HepG2 (cell line): ENCODE results near the gene ALMS1. TPM values are rescaled to one million over a fixed set of nuclear protein-coding genes. Genes with fewer than 3 reads are reported as not detected.

ENCODE experiments used
- ARNT ChIP-seq: fragments of 450-650 bp; IDR thresholded peaks from 2 replicates; pipeline ENCODE4 v1.6.1; 2017
- ARNT2 ChIP-seq: sonication (generic); formaldehyde crosslinking; IDR thresholded peaks from 2 replicates; pipeline ENCODE4 v1.8.0; 2022; ENCODE audit warnings: mild to moderate bottlenecking, low read depth, missing genetic modification reagents, moderate library complexity
- ELF4 ChIP-seq: sonication (generic); formaldehyde crosslinking; IDR thresholded peaks from 2 replicates; pipeline ENCODE4 v1.5.0; 2020; ENCODE audit warnings: missing genetic modification reagents, mild to moderate bottlenecking, moderate library complexity, borderline replicate concordance
- HDAC2 ChIP-seq: sonication (generic); formaldehyde crosslinking; IDR thresholded peaks from 2 replicates; pipeline ENCODE4 v1.4.0; 2020; ENCODE audit warnings: missing genetic modification reagents
- HIVEP1 ChIP-seq: sonication (generic); formaldehyde crosslinking; IDR thresholded peaks from 2 replicates; pipeline ENCODE4 v1.4.0; 2020; ENCODE audit warnings: mild to moderate bottlenecking, missing genetic modification reagents
- IRF1 ChIP-seq: sonication (generic); formaldehyde crosslinking; IDR thresholded peaks from 2 replicates; pipeline ENCODE4 v1.4.0; 2020; ENCODE audit warnings: low read depth, mild to moderate bottlenecking, missing genetic modification reagents
- KAT8 ChIP-seq: IDR thresholded peaks from 2 replicates; pipeline ENCODE4 v1.6.1; 2016; ENCODE audit warnings: missing genetic modification reagents, missing compliant biosample characterization
- NCOA5 ChIP-seq: sonication (generic); formaldehyde crosslinking; IDR thresholded peaks from 2 replicates; pipeline ENCODE4 v1.4.0; 2020; ENCODE audit warnings: missing genetic modification reagents
- NONO ChIP-seq, 2 experiments: fragments of 450-650 bp in 1 of 2; sonication (generic) in 1 of 2; formaldehyde crosslinking in 1 of 2; IDR thresholded peaks in 1 of 2; conservative IDR thresholded peaks in 1 of 2; 2 replicates each; pipeline versions ENCODE4 v1.6.1 to v1.8.0; 2017 to 2022; ENCODE audit warnings: mild to moderate bottlenecking in 1 of 2, missing genetic modification reagents in 1 of 2, moderate library complexity in 1 of 2
- PHF20 ChIP-seq: sonication (generic); formaldehyde crosslinking; IDR thresholded peaks from 2 replicates; pipeline ENCODE4 v1.5.0; 2020; ENCODE audit warnings: mild to moderate bottlenecking, missing genetic modification reagents
- PHF8 ChIP-seq: sonication (generic); formaldehyde crosslinking; IDR thresholded peaks from 2 replicates; pipeline ENCODE4 v1.5.0; 2020; ENCODE audit warnings: missing genetic modification reagents
- ZBTB26 ChIP-seq: IDR thresholded peaks from 2 replicates; pipeline ENCODE4 v1.6.1; 2016; ENCODE audit warnings: missing compliant biosample characterization, missing genetic modification reagents, borderline replicate concordance
- ZFP41 ChIP-seq: sonication (generic); formaldehyde crosslinking; IDR thresholded peaks from 2 replicates; pipeline ENCODE4 v1.4.0; 2020; ENCODE audit warnings: mild to moderate bottlenecking, missing genetic modification reagents, borderline replicate concordance
- ZFP82 ChIP-seq: sonication (generic); formaldehyde crosslinking; IDR thresholded peaks from 2 replicates; pipeline ENCODE4 v1.5.1; 2020; ENCODE audit warnings: mild to moderate bottlenecking, missing genetic modification reagents, borderline replicate concordance
- ZNF510 ChIP-seq: sonication (generic); formaldehyde crosslinking; IDR thresholded peaks from 2 replicates; pipeline ENCODE4 v1.4.0; 2020; ENCODE audit warnings: low read depth, mild to moderate bottlenecking, missing genetic modification reagents
- ZNF605 ChIP-seq: sonication (generic); formaldehyde crosslinking; IDR thresholded peaks from 2 replicates; pipeline ENCODE4 v1.8.0; 2022; ENCODE audit warnings: mild to moderate bottlenecking, missing genetic modification reagents
- ZNF7 ChIP-seq: IDR thresholded peaks from 2 replicates; pipeline ENCODE4 v1.6.1; 2016; ENCODE audit warnings: missing biosample characterization, missing genetic modification reagents
- ZNF746 ChIP-seq: sonication (generic); formaldehyde crosslinking; IDR thresholded peaks from 2 replicates; pipeline ENCODE4 v1.8.0; 2022; ENCODE audit warnings: mild to moderate bottlenecking, missing genetic modification reagents
- ZNF883 ChIP-seq: sonication (generic); formaldehyde crosslinking; IDR thresholded peaks from 2 replicates; pipeline ENCODE4 v1.5.1; 2020; ENCODE audit warnings: mild to moderate bottlenecking, missing genetic modification reagents; ENCODE audit errors: not compliant biosample characterization
- polyA plus RNA-seq, 8 experiments: library from polyadenylated mRNA; depleted of rRNA in 3 of 8; stranded (reverse) in 7 of 8; unstranded in 1 of 8; fragments of >200 nt; fragmentation: Illumina TruSeq in 4 of 8; extraction: Trizol in 4 of 8; gene quantifications; 2 replicates each; pipeline versions ENCODE4 v1.2.1 to v1.2.3, GENCODE V29; 2011 to 2016; ENCODE audit warnings: low read depth in 4 of 8, missing spikeins in 1 of 8, mixed read lengths in 1 of 8; ENCODE audit not compliant: insufficient read depth in 1 of 8
- total RNA-seq, 5 experiments: library from RNA; depleted of rRNA; stranded (reverse); fragments of >200 nt; fragmentation: Illumina TruSeq; extraction: Trizol; gene quantifications; 2 replicates each; pipeline ENCODE4 v1.2.3, GENCODE V29; 2016; ENCODE audit warnings: low read depth in 1 of 5
- TF ChIP-seq, protein P1 (sequence below): sonication (generic); formaldehyde crosslinking; IDR thresholded peaks from 2 replicates; pipeline ENCODE4 v1.4.0; 2020; ENCODE audit warnings: mild to moderate bottlenecking, missing genetic modification reagents
- TF ChIP-seq, protein P2 (sequence below): sonication (generic); formaldehyde crosslinking; IDR thresholded peaks from 2 replicates; pipeline ENCODE4 v1.4.0; 2020; ENCODE audit warnings: missing genetic modification reagents
- TF ChIP-seq, protein P3 (sequence below): sonication (generic); formaldehyde crosslinking; IDR thresholded peaks from 2 replicates; pipeline ENCODE4 v1.8.0; 2022; ENCODE audit warnings: mild to moderate bottlenecking, missing genetic modification reagents, moderate library complexity

The ALMS1 gene
- total and polyA plus RNA-seq, 2 of the 13 experiments (the other 11 are each of a cell fraction or from before 2014, with no cell fraction given): 12.9 to 21.2 TPM

- TF ChIP-seq ZBTB26 (CRISPR knock-in tag): no peak
- TF ChIP-seq NCOA5 (CRISPR knock-in tag): no peak
- no peak for TF ChIP-seq ARNT2 (CRISPR knock-in tag)
- TF ChIP-seq ZNF7 (CRISPR knock-in tag): 0 out of 2 replicates have a peak, but pooled peaks have one; percentile 0
- TF ChIP-seq, protein P1, sequence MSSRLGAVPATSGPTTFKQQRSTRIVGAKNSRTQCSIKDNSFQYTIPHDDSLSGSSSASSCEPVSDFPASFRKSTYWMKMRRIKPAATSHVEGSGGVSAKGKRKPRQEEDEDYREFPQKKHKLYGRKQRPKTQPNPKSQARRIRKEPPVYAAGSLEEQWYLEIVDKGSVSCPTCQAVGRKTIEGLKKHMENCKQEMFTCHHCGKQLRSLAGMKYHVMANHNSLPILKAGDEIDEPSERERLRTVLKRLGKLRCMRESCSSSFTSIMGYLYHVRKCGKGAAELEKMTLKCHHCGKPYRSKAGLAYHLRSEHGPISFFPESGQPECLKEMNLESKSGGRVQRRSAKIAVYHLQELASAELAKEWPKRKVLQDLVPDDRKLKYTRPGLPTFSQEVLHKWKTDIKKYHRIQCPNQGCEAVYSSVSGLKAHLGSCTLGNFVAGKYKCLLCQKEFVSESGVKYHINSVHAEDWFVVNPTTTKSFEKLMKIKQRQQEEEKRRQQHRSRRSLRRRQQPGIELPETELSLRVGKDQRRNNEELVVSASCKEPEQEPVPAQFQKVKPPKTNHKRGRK: 0 out of 2 replicates have a peak, but pooled peaks have one; percentile 1
- TF ChIP-seq PHF8 (CRISPR knock-in tag): peak; percentile 65
- TF ChIP-seq, protein P2, sequence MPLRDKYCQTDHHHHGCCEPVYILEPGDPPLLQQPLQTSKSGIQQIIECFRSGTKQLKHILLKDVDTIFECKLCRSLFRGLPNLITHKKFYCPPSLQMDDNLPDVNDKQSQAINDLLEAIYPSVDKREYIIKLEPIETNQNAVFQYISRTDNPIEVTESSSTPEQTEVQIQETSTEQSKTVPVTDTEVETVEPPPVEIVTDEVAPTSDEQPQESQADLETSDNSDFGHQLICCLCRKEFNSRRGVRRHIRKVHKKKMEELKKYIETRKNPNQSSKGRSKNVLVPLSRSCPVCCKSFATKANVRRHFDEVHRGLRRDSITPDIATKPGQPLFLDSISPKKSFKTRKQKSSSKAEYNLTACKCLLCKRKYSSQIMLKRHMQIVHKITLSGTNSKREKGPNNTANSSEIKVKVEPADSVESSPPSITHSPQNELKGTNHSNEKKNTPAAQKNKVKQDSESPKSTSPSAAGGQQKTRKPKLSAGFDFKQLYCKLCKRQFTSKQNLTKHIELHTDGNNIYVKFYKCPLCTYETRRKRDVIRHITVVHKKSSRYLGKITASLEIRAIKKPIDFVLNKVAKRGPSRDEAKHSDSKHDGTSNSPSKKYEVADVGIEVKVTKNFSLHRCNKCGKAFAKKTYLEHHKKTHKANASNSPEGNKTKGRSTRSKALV (CRISPR knock-in tag): no peak
- no peak for TF ChIP-seq HDAC2 (CRISPR knock-in tag)
- peak; percentile 56; the same call in 1 of the 2 replicates for TF ChIP-seq ZNF605 (CRISPR knock-in tag)
- 0 out of 2 replicates have a peak, but pooled peaks have one; percentile 13 for TF ChIP-seq KAT8 (CRISPR knock-in tag)
- TF ChIP-seq, protein P3, sequence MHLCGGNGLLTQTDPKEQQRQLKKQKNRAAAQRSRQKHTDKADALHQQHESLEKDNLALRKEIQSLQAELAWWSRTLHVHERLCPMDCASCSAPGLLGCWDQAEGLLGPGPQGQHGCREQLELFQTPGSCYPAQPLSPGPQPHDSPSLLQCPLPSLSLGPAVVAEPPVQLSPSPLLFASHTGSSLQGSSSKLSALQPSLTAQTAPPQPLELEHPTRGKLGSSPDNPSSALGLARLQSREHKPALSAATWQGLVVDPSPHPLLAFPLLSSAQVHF (CRISPR knock-in tag): peak; percentile 57; the same call in 1 of the 2 replicates
- TF ChIP-seq PHF20 (CRISPR knock-in tag): peak; percentile 52; the same call in 1 of the 2 replicates
- TF ChIP-seq ZFP41: 0 out of 2 replicates have a peak, but pooled peaks have one; percentile 0
- TF ChIP-seq NONO (IDR thresholded peaks at IDR 0.05): no peak
- TF ChIP-seq NONO (CRISPR knock-in tag; conservative IDR thresholded peaks at IDR 0.05): peak; percentile 58; the same call in 1 of the 2 replicates
- TF ChIP-seq ZNF883 (CRISPR knock-in tag): no peak
- no peak for TF ChIP-seq ARNT
- 0 out of 2 replicates have a peak, but pooled peaks have one; percentile 44 for TF ChIP-seq ZNF746 (CRISPR knock-in tag)
- TF ChIP-seq ZNF510 (CRISPR knock-in tag): 0 out of 2 replicates have a peak, but pooled peaks have one; percentile 57
- 0 out of 2 replicates have a peak, but pooled peaks have one; percentile 44 for TF ChIP-seq ELF4 (CRISPR knock-in tag)
- TF ChIP-seq HIVEP1: peak; percentile 57; the same call in 1 of the 2 replicates
- TF ChIP-seq IRF1: no peak
- 0 out of 2 replicates have a peak, but pooled peaks have one; percentile 56 for TF ChIP-seq ZFP82 (CRISPR knock-in tag)
Observed at GRCh38 chr2:73386342-73386868, 769 bp downstream of the ALMS1 start (continued).
